ENCODE measurements around the gene OR12D3. TPM values are rescaled to one million over a fixed set of nuclear protein-coding genes. Genes with fewer than 3 reads are reported as not detected.
"Not testable (repeated sequence)": the region's sequence is repeated elsewhere in the genome, so short reads cannot be mapped to it uniquely, and the experiment has no call there.

The OR12D3 gene
- total RNA-seq, 3 donors from 2014 or later (not counting 1 experiment from before 2014, with no cell fraction given): not detected

GRCh38 chr6:29354980-29355379, 20.1 kb downstream of the OR12D3 start:
- Mint-ChIP-seq H3K27me3 (ENCODE audit: low read depth in 2 of 2) (peaks cover 16 to 45% of the 10 kb centered on the region in 2 donors), H3K36me3 (peaks cover 9% of the 10 kb centered on the region), H3K4me1 (no peaks in the 10 kb centered on the region), H3K27ac (no peak overlapping the region), H3K9me3 (peaks cover 2 to 3% of the 10 kb centered on the region in 2 donors), H3K4me3 (no peak overlapping the region)
- Histone ChIP-seq H3K27ac (ENCODE audit: low read length) (no peak overlapping the region), H3K4me3 (ENCODE audit: low read length) (no peak overlapping the region), H3K9me3 (ENCODE audit: control insufficient read depth, insufficient read depth, low read length) (no peaks in the 10 kb centered on the region), H3K27me3 (ENCODE audit: control insufficient read depth, insufficient read depth, low read length) (peaks cover 4% of the 10 kb centered on the region), H3K36me3 (ENCODE audit: control insufficient read depth, insufficient read depth, low read length) (no peaks in the 10 kb centered on the region), H3K4me1 (ENCODE audit: control insufficient read depth, insufficient read depth, low read length) (no peaks in the 10 kb centered on the region)
- TF ChIP-seq CTCF (IDR thresholded peaks at IDR 0.05): no peak
- ATAC-seq: no peak
- intact Hi-C loops (cut with micrococcal nuclease): no loop called here
- DNase-seq: no peak

- H3K36me3 Mint-ChIP-seq; H3K9me3 Mint-ChIP-seq; H3K4me3 Mint-ChIP-seq; H3K36me3 ChIP-seq (ENCODE audit: control insufficient read depth, insufficient read depth, low read length); H3K4me1 ChIP-seq (ENCODE audit: control insufficient read depth, insufficient read depth, low read length); intact Hi-C loops (cut with micrococcal nuclease); H3K4me1 Mint-ChIP-seq; ATAC-seq; H3K27me3 ChIP-seq (ENCODE audit: control insufficient read depth, insufficient read depth, low read length); H3K27ac ChIP-seq (ENCODE audit: low read length); DNase-seq; H3K4me3 ChIP-seq (ENCODE audit: low read length); H3K9me3 ChIP-seq (ENCODE audit: control insufficient read depth, insufficient read depth, low read length); H3K27ac Mint-ChIP-seq: not testable (repeated sequence)
- 100% methylated on average over 2 of the region's 3 CpGs for WGBS (ENCODE audit: insufficient coverage)
- peaks cover 11 to 31% of the 10 kb centered on the region in 2 donors for H3K27me3 Mint-ChIP-seq (ENCODE audit: low read depth in 2 of 2)
Observed at GRCh38 chr6:29349348-29349747, 25.7 kb downstream of the OR12D3 start.

GRCh38 chr6:29345380-29345779, 29.7 kb downstream of the OR12D3 start:
- no peak overlapping the region for H3K4me3 Mint-ChIP-seq
- H3K27ac ChIP-seq (ENCODE audit: low read length): no peak overlapping the region

GRCh38 chr6:29336269-29336668, 38.8 kb downstream of the OR12D3 start:
- H3K4me1 ChIP-seq (ENCODE audit: control insufficient read depth, insufficient read depth, low read length): no peaks in the 10 kb centered on the region
- H3K9me3 ChIP-seq (ENCODE audit: control insufficient read depth, insufficient read depth, low read length): no peaks in the 10 kb centered on the region
- ATAC-seq (no peak), DNase-seq (no peak)
- no peak for TF ChIP-seq CTCF (IDR thresholded peaks at IDR 0.05)
- Mint-ChIP-seq H3K9me3 (no peaks in the 10 kb centered on the region), H3K27ac (no peak overlapping the region), H3K4me3 (no peak overlapping the region), H3K4me1 (no peaks in the 10 kb centered on the region), H3K36me3 (no peaks in the 10 kb centered on the region), H3K27me3 (ENCODE audit: low read depth in 2 of 2) (peaks cover 8 to 29% of the 10 kb centered on the region in 2 donors)
- 40% methylated on average over 1 of the region's 2 CpGs for WGBS (ENCODE audit: insufficient coverage)
- peaks cover 8% of the 10 kb centered on the region for H3K27me3 ChIP-seq (ENCODE audit: control insufficient read depth, insufficient read depth, low read length)
- intact Hi-C loops (cut with micrococcal nuclease): no loop called here
- no peak overlapping the region for H3K4me3 ChIP-seq (ENCODE audit: low read length)
- no peak overlapping the region for H3K27ac ChIP-seq (ENCODE audit: low read length)
- H3K36me3 ChIP-seq (ENCODE audit: control insufficient read depth, insufficient read depth, low read length): no peaks in the 10 kb centered on the region

More at GRCh38 chr6:29345380-29345779, 29.7 kb downstream of the OR12D3 start:
- intact Hi-C loops (cut with micrococcal nuclease): no loop called here
- H3K4me1 ChIP-seq (ENCODE audit: control insufficient read depth, insufficient read depth, low read length): no peaks in the 10 kb centered on the region
- no peak overlapping the region for H3K27ac Mint-ChIP-seq
- no peak for TF ChIP-seq CTCF (IDR thresholded peaks at IDR 0.05)
- no peaks in the 10 kb centered on the region for H3K9me3 ChIP-seq (ENCODE audit: control insufficient read depth, insufficient read depth, low read length)
- H3K36me3 Mint-ChIP-seq: no peaks in the 10 kb centered on the region
- H3K4me3 ChIP-seq (ENCODE audit: low read length): no peak overlapping the region
- peaks cover 2% of the 10 kb centered on the region in 2 donors for H3K9me3 Mint-ChIP-seq
- H3K36me3 ChIP-seq (ENCODE audit: control insufficient read depth, insufficient read depth, low read length): no peaks in the 10 kb centered on the region
- DNase-seq: no peak
- peaks cover 2% of the 10 kb centered on the region for H3K27me3 ChIP-seq (ENCODE audit: control insufficient read depth, insufficient read depth, low read length)
- H3K4me1 Mint-ChIP-seq: no peaks in the 10 kb centered on the region
- 72% methylated on average over 2 of the region's 3 CpGs for WGBS (ENCODE audit: insufficient coverage)
- H3K27me3 Mint-ChIP-seq (ENCODE audit: low read depth in 2 of 2): peaks cover 5 to 7% of the 10 kb centered on the region in 2 donors
- ATAC-seq: no peak
